Sigmoid colon (tissue), 7 donors: Measurements from ENCODE around the gene GATA2. TPM values are rescaled to one million over a fixed set of nuclear protein-coding genes. Genes with fewer than 3 reads are reported as not detected.

ENCODE experiments used
- DNase-seq: peaks from one replicate; pipeline ENCODE4 v3.0.0-alpha.2; 2019
- H3K27ac ChIP-seq, 4 donors: fragments of 200-600 bp; sonication (generic); one replicate each; pipeline ENCODE4 v1.5.1; 2016 to 2019; ENCODE audit warnings: mild to moderate bottlenecking in 1 of 4
- H3K27me3 ChIP-seq, 3 donors: fragments of 200-600 bp; sonication (generic); one replicate each; pipeline ENCODE4 v1.5.1; 2019; ENCODE audit warnings: mild to moderate bottlenecking in 1 of 3
- H3K36me3 ChIP-seq, 4 donors: fragments of 200-600 bp; sonication (generic); one replicate each; pipeline ENCODE4 v1.5.1; 2016 to 2019
- H3K4me1 ChIP-seq, 4 donors: fragments of 200-600 bp; sonication (generic); one replicate each; pipeline ENCODE4 v1.5.1; 2017 to 2019
- H3K4me3 ChIP-seq, 4 donors: fragments of 200-600 bp; sonication (generic); one replicate each; pipeline ENCODE4 v1.5.1; 2017 to 2019; ENCODE audit warnings: mild to moderate bottlenecking in 2 of 4, moderate library complexity in 1 of 4
- H3K9me3 ChIP-seq, 4 donors: fragments of 200-600 bp in 3 of 4; sonication (generic) in 3 of 4; one replicate each; pipeline versions ENCODE4 v1.5.1 to v1.6.1; 2013 to 2019
- EP300 ChIP-seq, 4 donors: sonication (generic); formaldehyde crosslinking; IDR thresholded peaks; one replicate each; pipeline ENCODE4 v1.6.1; 2017; ENCODE audit warnings: antibody characterized with exemption in 4 of 4
- POLR2A ChIP-seq, 2 donors: fragments of 450-650 bp; IDR thresholded peaks; one replicate each; pipeline ENCODE4 v1.6.1; 2016; ENCODE audit warnings: antibody characterized with exemption in 2 of 2, mild to moderate bottlenecking in 2 of 2, moderate library complexity in 2 of 2
- POLR2AphosphoS5 ChIP-seq, 4 donors: sonication (generic); formaldehyde crosslinking; IDR thresholded peaks; one replicate each; pipeline ENCODE4 v1.6.1; 2017; ENCODE audit warnings: antibody characterized with exemption in 4 of 4
- WGBS, 2 donors: extraction: QIAGEN DNeasy Blood & Tissue Kit; methylation state at CpG; one replicate each; pipeline ENCODE4 v1.1.7; 2013; 5-methylcytosine and 5-hydroxymethylcytosine counted together
- intact Hi-C: fragments of 100-400 bp; cut with DNase I; formaldehyde crosslinking; loops from one replicate; pipeline ENCODE4 v1.15.1; 2023
- polyA plus RNA-seq, 3 donors: library from polyadenylated mRNA; stranded (reverse); fragments of 200-250 nt; gene quantifications; one replicate each; pipeline ENCODE4 v1.2.3, GENCODE V29; 2013
- total RNA-seq, 4 donors: library from RNA; depleted of rRNA; stranded (reverse); fragments of >200 nt; gene quantifications; one replicate each; pipeline ENCODE4 v1.1.0, GENCODE V29; 2016
- TF ChIP-seq, protein P1 (sequence below), 4 experiments: fragments of 450-650 bp in 3 of 4; fragments of 200-600 bp in 1 of 4; IDR thresholded peaks; one replicate each; pipeline ENCODE4 v1.5.1; 2016 to 2019; ENCODE audit warnings: antibody characterized with exemption in 4 of 4, mild to moderate bottlenecking in 3 of 4, moderate library complexity in 2 of 4
- donor health status: healthy with polysubstance abuse.
- donor health status: Bipolar disorder and iron deficiency.
- donor health status: healthy.

GATA2 gene
- total and polyA plus RNA-seq, 7 donors: 0.46 to 6.6 (median 3.5) TPM

DNA sequence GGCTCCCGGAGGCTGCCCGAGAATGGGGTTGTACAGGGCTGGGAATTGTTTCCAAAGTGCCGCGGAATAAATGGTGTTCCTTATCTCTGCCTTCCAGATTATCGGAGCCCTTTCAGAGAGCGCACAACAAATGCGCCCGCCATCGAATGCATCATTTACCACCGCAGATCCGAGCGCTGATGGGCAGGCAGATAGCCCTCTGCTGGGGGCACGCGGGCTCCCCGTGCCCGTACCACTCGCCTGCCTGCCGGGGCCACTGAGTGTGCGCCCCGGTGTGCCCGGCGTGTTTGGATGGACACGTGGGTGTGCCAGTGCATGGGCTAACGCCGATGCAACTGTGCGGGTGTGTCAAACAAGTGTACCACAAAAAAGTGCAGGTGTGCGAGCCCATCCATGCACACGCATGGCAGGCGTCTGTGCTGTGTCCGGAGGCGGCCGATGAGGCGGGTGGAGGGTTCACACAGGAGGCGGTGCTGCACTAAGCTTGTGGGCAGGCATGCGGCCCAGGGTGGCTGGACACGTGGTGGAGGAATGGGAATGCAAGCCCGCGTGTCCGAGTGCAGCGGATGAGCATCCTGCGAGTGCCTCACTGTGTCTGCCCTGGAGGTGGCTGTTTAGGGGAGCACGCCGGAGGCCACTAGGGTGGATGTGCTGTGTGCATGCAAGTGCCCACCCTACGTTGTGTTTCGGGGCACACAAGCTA is 3.8 kb upstream of the GATA2 start:
- TF ChIP-seq POLR2AphosphoS5 (IDR thresholded peaks at IDR 0.05): no peak
- TF ChIP-seq, protein P1, sequence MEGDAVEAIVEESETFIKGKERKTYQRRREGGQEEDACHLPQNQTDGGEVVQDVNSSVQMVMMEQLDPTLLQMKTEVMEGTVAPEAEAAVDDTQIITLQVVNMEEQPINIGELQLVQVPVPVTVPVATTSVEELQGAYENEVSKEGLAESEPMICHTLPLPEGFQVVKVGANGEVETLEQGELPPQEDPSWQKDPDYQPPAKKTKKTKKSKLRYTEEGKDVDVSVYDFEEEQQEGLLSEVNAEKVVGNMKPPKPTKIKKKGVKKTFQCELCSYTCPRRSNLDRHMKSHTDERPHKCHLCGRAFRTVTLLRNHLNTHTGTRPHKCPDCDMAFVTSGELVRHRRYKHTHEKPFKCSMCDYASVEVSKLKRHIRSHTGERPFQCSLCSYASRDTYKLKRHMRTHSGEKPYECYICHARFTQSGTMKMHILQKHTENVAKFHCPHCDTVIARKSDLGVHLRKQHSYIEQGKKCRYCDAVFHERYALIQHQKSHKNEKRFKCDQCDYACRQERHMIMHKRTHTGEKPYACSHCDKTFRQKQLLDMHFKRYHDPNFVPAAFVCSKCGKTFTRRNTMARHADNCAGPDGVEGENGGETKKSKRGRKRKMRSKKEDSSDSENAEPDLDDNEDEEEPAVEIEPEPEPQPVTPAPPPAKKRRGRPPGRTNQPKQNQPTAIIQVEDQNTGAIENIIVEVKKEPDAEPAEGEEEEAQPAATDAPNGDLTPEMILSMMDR (IDR thresholded peaks at IDR 0.05): no peak
- TF ChIP-seq EP300 (IDR thresholded peaks at IDR 0.05): no peak
- TF ChIP-seq POLR2A (IDR thresholded peaks at IDR 0.05): no peak
- 9 to 54% methylated on average over 45 of the region's 45 CpGs for WGBS, 2 donors
- intact Hi-C loops: loop anchor here (5.0 kb wide), 2 partner anchors 116 to 419 kb away; no protein-coding TSS in a partner anchor
- Histone ChIP-seq H3K36me3 (no peaks in the 10 kb centered on the region), H3K4me1 (peaks cover 0 to 35% (median 34%) of the 10 kb centered on the region in 4 donors), H3K27me3 (peaks cover 46 to 100% (median 85%) of the 10 kb centered on the region in 3 donors), H3K4me3 (peak overlapping the region in 1 of 4 donors; percentile 61), H3K9me3 (no peaks in the 10 kb centered on the region), H3K27ac (no peak overlapping the region)
- DNase-seq: peak; percentile 72

DNA sequence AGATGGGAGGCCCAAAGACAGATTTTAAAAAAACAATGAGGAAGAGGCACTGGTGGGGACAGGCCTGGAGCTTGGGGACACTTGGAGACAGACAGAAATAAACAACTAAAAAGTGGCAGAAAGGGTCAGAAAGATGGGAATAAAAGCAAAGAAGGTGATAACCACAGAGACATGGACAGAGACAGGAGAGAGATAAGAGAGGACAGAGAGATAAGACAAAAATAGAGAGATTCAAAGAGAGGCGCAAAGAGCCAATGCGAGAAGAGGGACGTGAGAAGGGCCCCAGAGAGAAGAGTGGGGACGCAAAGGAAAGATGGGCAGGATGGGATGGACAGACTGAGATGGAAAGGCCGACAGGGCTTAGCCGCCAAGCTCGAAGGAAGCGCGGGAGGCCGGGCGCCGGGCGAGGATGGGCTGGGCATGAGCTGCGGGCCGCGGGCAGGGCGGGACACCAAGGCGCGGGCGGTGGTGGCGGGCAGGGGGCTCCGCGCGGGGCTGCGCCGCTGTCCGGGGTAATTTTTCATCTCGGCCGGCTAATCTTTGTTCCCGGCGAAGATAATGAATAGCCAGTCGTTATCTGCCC is 3.1 kb upstream of the GATA2 start:
- 25 to 59% methylated on average over 32 of the region's 32 CpGs for WGBS, 2 donors
- H3K27ac ChIP-seq: no peak overlapping the region

DNA sequence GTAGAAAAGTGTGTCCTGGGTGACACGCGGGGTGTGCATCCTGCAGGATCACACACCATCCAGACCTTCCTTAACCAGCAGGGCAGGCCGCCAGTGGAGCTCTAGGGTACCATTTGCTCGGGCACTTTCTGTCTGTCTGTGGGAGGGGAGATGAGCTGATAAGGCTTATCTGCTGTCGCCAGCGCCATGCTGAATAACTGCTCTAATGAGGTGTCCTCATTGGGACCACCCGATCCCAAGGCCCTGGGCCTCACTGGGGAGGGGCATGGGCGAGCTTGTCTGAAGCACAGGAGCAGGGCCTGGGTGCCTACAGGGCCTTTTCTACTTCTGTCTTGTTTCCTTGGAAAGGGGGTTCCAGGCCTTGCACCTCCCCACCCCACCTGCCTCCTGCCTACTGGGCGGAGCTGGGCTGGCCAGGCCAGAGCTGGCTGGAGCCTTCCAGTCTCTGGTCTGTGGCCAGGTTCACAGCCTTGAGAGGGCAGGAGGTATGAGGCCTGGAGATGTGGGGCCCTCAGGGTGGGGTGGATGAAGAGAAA is 2.5 kb upstream of the GATA2 start:
- DNase-seq: peak; percentile 42
- WGBS, 2 donors: 69 to 85% methylated on average over 9 of the region's 9 CpGs
- no peak overlapping the region for H3K27ac ChIP-seq
- intact Hi-C loops: loop anchor here (5.0 kb wide), 2 partner anchors 117 to 418 kb away; no protein-coding TSS in a partner anchor
- TF ChIP-seq POLR2A (IDR thresholded peaks at IDR 0.05) (no peak), EP300 (IDR thresholded peaks at IDR 0.05) (no peak), POLR2AphosphoS5 (IDR thresholded peaks at IDR 0.05) (no peak)
- TF ChIP-seq, protein P1 (IDR thresholded peaks at IDR 0.05): no peak
- H3K9me3 ChIP-seq: no peaks in the 10 kb centered on the region
- H3K4me3 ChIP-seq: no peak overlapping the region
- H3K27me3 ChIP-seq: peaks cover 59 to 100% (median 97%) of the 10 kb centered on the region in 3 donors
- no peaks in the 10 kb centered on the region for H3K36me3 ChIP-seq
- peaks cover 0 to 46% (median 39%) of the 10 kb centered on the region in 4 donors for H3K4me1 ChIP-seq

More for the DNA sequence above, 3.1 kb upstream of the GATA2 start:
- TF ChIP-seq EP300 (IDR thresholded peaks at IDR 0.05): no peak
- TF ChIP-seq, protein P1 (IDR thresholded peaks at IDR 0.05): no peak
- no peak for TF ChIP-seq POLR2A (IDR thresholded peaks at IDR 0.05)
- TF ChIP-seq POLR2AphosphoS5 (IDR thresholded peaks at IDR 0.05): no peak
- Histone ChIP-seq H3K4me1 (peaks cover 0 to 41% (median 36%) of the 10 kb centered on the region in 4 donors), H3K27me3 (peaks cover 53 to 100% (median 91%) of the 10 kb centered on the region in 3 donors), H3K36me3 (no peaks in the 10 kb centered on the region), H3K9me3 (no peaks in the 10 kb centered on the region), H3K4me3 (no peak overlapping the region)
- peak; percentile 38 for DNase-seq
- intact Hi-C loops: loop anchor here (5.0 kb wide), 2 partner anchors 116 to 419 kb away; no protein-coding TSS in a partner anchor

DNA sequence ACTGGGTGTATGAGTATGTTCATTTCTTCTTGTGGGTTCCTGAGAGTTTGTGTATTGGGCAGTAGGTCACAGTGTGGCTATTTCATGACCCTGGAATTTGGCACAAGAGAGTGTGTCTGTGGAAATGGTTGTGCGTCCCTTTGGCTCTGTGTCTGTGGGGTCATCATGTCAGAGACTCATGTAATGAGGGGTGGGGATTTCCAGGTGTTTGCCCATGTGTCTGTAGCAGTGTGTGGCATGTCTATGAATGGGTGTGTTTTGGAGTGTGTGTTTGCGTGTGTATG is 1.3 kb upstream of the GATA2 start:
- Histone ChIP-seq H3K36me3 (no peaks in the 10 kb centered on the region), H3K4me3 (no peak overlapping the region), H3K27ac (no peak overlapping the region), H3K4me1 (peaks cover 0 to 58% (median 51%) of the 10 kb centered on the region in 4 donors), H3K9me3 (no peaks in the 10 kb centered on the region), H3K27me3 (peaks cover 68 to 100% (median 100%) of the 10 kb centered on the region in 3 donors)
- DNase-seq: peak; percentile 14
- 62 to 84% methylated on average over 2 of the region's 2 CpGs for WGBS, 2 donors
- intact Hi-C loops: no loop called here
- TF ChIP-seq, protein P1 (IDR thresholded peaks at IDR 0.05): no peak
- TF ChIP-seq POLR2AphosphoS5 (IDR thresholded peaks at IDR 0.05): no peak
- TF ChIP-seq POLR2A (IDR thresholded peaks at IDR 0.05): no peak
- no peak for TF ChIP-seq EP300 (IDR thresholded peaks at IDR 0.05)
